Measurements from ENCODE around the gene SENP1. TPM values are rescaled to one million over a fixed set of nuclear protein-coding genes. Genes with fewer than 3 reads are reported as not detected.

The SENP1 gene
- total RNA-seq, 4 donors from 2014 or later: 2.2 to 20.3 (median 10.5) TPM

GRCh38 chr12:48002414-48002730, 103.5 kb downstream of the SENP1 start:
- intact Hi-C loops (cut with DNase I; ENCODE audit: low total_unique reads): no loop called here
- in situ Hi-C loops (cut with MboI; ENCODE audit: low pct_ligation_motif_present in 1 of 4, low pct_unique_long_range_greater_than_20kb in 1 of 4, low sequenced_read_pairs in 3 of 4): no loop called here
- H3K4me1 ChIP-seq: peaks cover 28 to 44% (median 41%) of the 10 kb centered on the region in 4 donors
- H3K27ac ChIP-seq: no peak overlapping the region
- H3K4me3 ChIP-seq: peak overlapping the region in 2 of 4 donors; percentile 30 to 52
- peaks cover 99% of the 10 kb centered on the region for H3K27me3 ChIP-seq
- TF ChIP-seq POLR2A (IDR thresholded peaks at IDR 0.05) (no peak), CTCF (IDR thresholded peaks at IDR 0.05) (no peak), POLR2AphosphoS5 (IDR thresholded peaks at IDR 0.05) (no peak), EP300 (IDR thresholded peaks at IDR 0.05; ENCODE audit: low read depth) (no peak)
- WGBS, 2 donors (ENCODE audit: low coverage in 1 of 2): 4% methylated on average over 12 of the region's 13 CpGs; no CpG with 5 or more reads in 1 of the 2 donors
- H3K9me3 ChIP-seq: no peaks in the 10 kb centered on the region
- no peaks in the 10 kb centered on the region for H3K36me3 ChIP-seq
- DNase-seq: no peak

GRCh38 chr12:48001505-48002413, 104.1 kb downstream of the SENP1 start:
- in situ Hi-C loops (cut with MboI; ENCODE audit: low pct_ligation_motif_present in 1 of 4, low pct_unique_long_range_greater_than_20kb in 1 of 4, low sequenced_read_pairs in 3 of 4): no loop called here
- Histone ChIP-seq H3K4me3 (peak overlapping the region in 3 of 4 donors; percentile 23 to 52 (median 30)), H3K4me1 (peaks cover 28 to 44% (median 41%) of the 10 kb centered on the region in 4 donors), H3K9me3 (no peaks in the 10 kb centered on the region), H3K27me3 (peaks cover 98% of the 10 kb centered on the region), H3K27ac (no peak overlapping the region), H3K36me3 (no peaks in the 10 kb centered on the region)
- no peak for TF ChIP-seq CTCF (IDR thresholded peaks at IDR 0.05)
- TF ChIP-seq POLR2A (IDR thresholded peaks at IDR 0.05): no peak
- TF ChIP-seq POLR2AphosphoS5 (IDR thresholded peaks at IDR 0.05): no peak
- WGBS, 2 donors (ENCODE audit: low coverage in 1 of 2): 2% methylated on average over 54 of the region's 57 CpGs; no CpG with 5 or more reads in 1 of the 2 donors
- DNase-seq: peak; percentile 54
- intact Hi-C loops (cut with DNase I; ENCODE audit: low total_unique reads): no loop called here

GRCh38 chr12:48000878-48001504, 104.9 kb downstream of the SENP1 start:
- 0 to 12% methylated on average over 2 to 18 of the region's 18 CpGs for whole genome bisulfite sequencing, 2 donors (ENCODE audit: low coverage in 1 of 2)
- Histone ChIP-seq H3K4me3 (peak overlapping the region in 3 of 4 donors; percentile 23 to 52 (median 30)), H3K27ac (no peak overlapping the region), H3K9me3 (no peaks in the 10 kb centered on the region), H3K27me3 (peaks cover 91% of the 10 kb centered on the region), H3K36me3 (no peaks in the 10 kb centered on the region), H3K4me1 (peaks cover 28 to 48% (median 41%) of the 10 kb centered on the region in 4 donors)
- intact Hi-C loops (cut with DNase I; ENCODE audit: low total_unique reads) (no loop called here), in situ Hi-C loops (cut with MboI; ENCODE audit: low pct_ligation_motif_present in 1 of 4, low pct_unique_long_range_greater_than_20kb in 1 of 4, low sequenced_read_pairs in 3 of 4) (no loop called here)
- no peak for DNase-seq
- no peak for TF ChIP-seq CTCF (IDR thresholded peaks at IDR 0.05)
- TF ChIP-seq POLR2AphosphoS5 (IDR thresholded peaks at IDR 0.05): no peak
- TF ChIP-seq EP300 (IDR thresholded peaks at IDR 0.05; ENCODE audit: low read depth): no peak

GRCh38 chr12:47999816-48000215, 106.1 kb downstream of the SENP1 start:
- intact Hi-C loops (cut with DNase I; ENCODE audit: low total_unique reads): no loop called here
- 73 to 80% methylated on average over 8 to 9 of the region's 9 CpGs for WGBS, 2 donors (ENCODE audit: low coverage in 1 of 2)
- H3K36me3 ChIP-seq: no peaks in the 10 kb centered on the region
- no peak for DNase-seq
- H3K9me3 ChIP-seq: no peaks in the 10 kb centered on the region
- no peak overlapping the region for H3K27ac ChIP-seq
- peaks cover 79% of the 10 kb centered on the region for H3K27me3 ChIP-seq
- H3K4me3 ChIP-seq: no peak overlapping the region
- in situ Hi-C loops (cut with MboI; ENCODE audit: low pct_ligation_motif_present in 1 of 4, low pct_unique_long_range_greater_than_20kb in 1 of 4, low sequenced_read_pairs in 3 of 4): no loop called here
- H3K4me1 ChIP-seq: peaks cover 28 to 50% (median 41%) of the 10 kb centered on the region in 4 donors
- TF ChIP-seq POLR2AphosphoS5 (IDR thresholded peaks at IDR 0.05): no peak
- no peak for TF ChIP-seq EP300 (IDR thresholded peaks at IDR 0.05; ENCODE audit: low read depth)
- TF ChIP-seq CTCF (IDR thresholded peaks at IDR 0.05): no peak
- TF ChIP-seq POLR2A (IDR thresholded peaks at IDR 0.05): no peak
